NCI-H128 (cell line): Measurements from ENCODE around the gene RPTOR.
"Not testable (repeated sequence)": the region's sequence is repeated elsewhere in the genome, so short reads cannot be mapped to it uniquely, and the experiment has no call there.

ENCODE experiments used
- DNase-seq: peaks from one replicate; lab custom pipeline; 2025; ENCODE audit not compliant: unreplicated experiment; lab: John Stamatoyannopoulos, UW

Gene RPTOR

DNA sequence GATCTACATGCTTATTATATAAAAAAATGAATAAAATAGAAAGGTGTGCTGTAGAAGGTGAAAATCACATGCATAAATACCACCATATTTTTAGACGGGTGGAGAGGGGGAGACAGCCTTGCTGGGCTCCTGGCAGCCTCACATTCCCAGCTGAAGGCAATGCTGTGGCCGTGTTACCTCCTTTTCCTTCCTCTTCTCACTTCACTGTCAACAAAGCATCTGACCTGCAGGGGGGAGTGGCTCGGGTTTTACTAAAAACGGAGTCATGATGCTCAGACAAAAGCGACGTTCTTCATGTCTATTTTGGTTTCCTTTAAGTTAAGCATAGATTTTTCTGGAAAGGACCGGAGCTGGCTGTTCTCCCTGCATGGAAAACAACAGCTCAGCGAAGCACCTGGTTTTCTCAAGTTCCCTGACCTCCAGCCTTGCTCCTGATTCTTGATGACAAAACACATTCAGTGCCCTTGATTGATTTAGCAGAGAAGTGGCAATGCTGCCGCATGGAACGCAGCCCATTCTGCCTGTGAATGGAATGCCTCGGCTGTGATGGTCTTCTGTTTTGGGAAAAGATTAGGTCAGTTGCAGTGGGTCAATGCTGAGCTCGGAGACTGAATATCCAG lies 5.5 kb upstream of the RPTOR start:
- DNase-seq, result no peak

DNA sequence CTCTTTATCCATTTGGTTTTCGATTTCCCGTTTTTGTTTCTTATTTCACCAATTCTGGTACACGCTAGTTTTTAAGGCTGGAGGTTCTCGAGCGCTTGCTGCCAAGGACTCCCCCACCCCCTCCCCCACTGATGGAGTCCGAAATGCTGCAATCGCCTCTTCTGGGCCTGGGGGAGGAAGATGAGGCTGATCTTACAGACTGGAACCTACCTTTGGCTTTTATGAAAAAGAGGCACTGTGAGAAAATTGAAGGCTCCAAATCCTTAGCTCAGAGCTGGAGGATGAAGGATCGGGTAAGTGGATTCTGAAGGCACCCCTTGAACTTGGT lies 825 bp downstream of the RPTOR start:
- DNase-seq, result no peak

DNA sequence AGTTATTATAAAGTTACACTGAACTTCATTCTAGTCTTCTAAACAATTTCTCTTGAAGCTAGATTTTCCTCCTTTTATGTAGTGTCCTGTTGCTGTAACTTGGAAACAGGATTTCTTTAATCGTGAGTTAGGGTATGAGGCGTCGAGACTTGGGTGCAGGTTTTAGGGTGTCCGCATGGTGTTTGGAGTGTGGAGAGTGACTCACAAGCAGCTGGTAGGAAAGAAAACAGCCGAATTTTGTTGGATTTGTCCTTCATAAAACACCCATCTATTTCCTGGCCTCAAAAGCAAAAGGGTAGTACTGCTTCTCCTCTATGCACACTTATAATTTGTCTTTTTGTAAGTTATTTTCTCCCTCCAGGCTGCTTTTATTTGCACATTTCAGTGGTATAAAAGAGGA lies 1.6 kb downstream of the RPTOR start:
- no peak for DNase-seq

DNA sequence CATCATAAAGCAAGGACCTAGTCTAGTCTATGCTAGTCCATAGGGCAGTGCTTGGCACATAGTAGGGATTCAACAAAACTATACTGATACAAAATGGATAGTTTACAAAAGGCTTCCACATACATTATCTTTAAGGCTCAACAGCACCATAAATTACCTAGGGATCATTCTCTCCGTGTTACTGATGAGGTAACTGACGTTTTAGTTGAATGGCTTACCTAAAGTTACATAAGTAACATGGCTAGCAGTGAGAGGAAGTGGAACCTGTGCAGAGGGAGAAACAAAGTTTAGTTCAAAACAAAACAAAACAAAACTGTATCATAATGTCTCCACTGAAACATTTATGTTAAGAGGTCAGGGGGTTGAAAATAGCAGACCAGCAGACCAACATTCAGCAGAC lies 7.9 kb downstream of the RPTOR start:
- no peak for DNase-seq

DNA sequence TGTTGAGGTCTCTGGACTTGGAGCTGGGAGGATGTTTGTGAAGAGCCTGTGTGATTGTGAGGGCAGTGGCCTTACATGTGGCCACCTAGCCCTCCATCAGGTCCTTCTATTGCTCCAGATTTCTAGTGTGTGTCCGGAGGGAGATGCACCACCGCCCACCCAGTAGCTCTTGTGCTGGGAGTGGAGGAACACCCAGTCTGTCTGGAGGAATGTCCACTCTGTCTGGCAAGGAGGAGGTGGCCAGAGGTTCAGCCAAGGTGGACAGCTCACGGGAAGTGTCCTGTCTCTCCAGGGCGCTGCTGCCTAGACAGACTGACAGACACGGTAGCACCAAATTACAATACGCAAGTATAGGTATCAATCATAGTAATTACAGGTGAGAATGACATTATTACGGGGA lies 10.6 kb downstream of the RPTOR start:
- no peak for DNase-seq

DNA sequence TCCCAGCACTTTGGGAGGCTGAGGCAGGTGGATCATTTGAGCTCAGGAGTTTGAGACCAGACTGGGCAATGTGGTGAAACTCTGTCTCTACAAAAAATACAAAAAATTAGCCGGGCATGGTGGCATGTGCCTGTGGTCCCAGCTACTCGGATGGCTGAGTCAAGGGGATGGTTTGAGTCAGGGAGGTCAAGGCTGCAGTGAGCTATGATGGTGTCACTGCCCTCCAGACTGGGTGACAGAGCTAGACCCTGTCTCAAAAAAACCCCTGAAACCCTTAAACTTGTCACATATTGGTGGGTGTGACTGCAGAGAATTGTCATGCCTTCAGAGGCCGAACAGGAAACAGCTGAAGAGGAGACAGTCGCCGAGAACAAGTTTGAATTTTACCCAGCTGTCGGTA lies 13.4 kb downstream of the RPTOR start:
- DNase-seq, result no peak

DNA sequence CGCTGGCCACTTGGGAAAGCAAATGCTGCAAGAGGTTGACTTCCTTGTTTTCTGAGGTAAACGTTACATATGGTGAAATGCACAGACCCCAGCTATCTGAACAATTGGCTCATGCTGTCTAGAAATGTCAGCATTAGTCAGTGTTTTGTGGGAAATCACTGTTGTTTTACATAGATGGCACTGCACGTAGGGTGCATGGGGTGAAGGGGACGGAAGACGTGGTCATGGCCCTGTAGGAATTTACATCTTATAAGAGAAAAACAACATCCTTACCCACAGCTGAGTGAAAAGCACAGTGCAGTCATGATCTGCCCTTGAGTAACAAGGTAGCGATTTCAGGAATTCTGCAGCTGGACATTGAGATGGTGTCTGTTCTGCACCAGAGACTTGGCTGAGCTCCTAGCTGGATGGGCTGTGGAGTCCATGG lies 15.2 kb downstream of the RPTOR start:
- no peak for DNase-seq

DNA sequence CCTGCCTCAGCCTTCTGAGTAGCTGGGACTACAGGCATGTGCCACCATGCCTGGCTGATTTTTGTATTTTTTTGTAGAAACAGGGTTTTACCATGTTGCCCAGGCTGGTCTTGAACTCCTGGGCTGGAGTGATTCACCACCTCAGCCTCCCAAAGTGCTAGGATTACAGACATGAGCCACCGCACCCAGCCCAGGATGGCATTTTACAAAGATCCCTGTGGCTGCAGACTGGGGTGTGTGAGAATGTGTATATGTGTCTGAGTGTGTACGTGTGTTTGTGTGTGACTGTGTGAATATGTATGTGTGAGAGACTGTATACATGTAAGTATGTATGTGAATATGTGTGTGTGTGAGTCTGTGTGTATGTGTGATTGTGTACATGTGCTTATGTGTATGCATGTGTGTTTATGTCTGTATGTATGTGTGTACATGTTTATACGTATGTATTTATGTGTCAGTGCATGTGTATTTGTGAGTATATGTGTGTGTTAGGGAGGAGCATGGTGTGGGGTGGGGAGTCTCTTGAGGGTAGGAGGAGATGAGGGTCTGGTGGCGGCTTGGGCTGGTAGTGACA lies 17.0 kb downstream of the RPTOR start:
- DNase-seq, result no peak

DNA sequence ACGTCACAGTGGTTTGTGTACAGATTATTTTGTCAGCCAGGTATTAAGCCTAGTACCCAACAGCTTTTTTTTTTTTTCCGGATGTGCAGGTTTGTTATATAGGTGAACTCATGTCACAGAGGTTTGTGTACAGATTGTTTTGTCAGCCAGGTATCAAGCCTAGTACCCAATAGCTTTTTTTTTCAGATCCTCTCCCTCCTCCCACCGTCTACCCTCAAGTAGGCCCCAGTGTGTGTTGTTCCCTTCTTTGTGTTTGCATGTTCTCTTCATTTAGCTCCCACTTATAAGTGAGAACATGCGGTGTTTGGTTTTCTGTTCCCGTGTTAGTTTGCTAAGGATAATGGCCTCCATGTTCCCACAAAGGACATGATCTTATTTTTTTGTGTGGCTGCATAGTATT lies 19.9 kb downstream of the RPTOR start:
- DNase-seq, result no peak

DNA sequence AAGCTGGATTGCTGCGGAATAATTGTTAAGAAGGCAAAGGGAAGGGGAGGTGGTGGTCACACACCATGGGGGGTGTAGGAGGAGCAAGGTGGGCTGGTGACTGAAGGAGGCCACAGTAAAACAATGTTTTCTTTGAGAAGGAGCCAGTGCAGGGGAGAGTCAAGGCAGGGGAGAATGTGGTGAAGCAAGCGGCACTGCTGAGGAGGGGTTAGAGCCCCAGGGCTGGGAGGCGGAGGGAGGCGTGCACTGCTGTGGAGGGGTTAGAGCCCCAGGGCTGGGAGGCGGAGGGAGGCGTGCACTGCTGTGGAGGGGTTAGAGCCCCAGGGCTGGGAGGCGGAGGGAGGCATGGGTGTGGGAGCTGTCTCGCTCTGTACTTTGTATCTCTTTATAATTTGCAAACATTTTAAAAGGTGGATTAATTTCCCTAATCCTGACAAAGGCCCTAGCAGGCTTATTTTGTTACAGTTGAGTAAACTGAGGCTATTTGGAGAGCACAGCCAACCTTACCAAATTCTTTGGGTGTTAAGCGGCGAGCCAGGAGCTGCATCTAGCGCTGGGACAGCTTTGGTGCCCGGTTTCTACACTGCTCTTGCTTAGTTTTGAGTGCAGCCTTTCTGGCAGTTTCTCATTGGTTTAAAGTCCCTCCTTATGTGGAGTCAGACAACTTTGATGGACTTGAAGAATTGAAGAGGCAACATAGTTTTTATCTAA lies 20.9 kb downstream of the RPTOR start:
- DNase-seq, result no peak

DNA sequence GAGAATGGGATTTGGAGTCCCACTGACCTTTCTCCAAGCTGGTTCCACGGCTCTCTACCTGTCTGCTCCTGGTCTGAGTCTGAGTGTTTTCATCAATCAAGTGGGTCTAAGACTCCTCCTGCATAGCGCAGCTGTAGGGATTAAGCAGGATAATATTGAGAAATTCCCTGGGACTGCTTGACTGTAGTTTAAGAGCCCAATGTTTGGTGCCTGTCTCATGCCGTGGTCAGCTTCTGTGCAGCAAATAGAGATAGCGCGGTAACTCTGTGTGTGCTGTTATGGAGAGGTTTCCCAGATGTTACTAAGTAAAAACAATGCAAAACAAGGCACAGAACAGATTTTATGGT lies 21.4 kb downstream of the RPTOR start:
- DNase-seq, result no peak

DNA sequence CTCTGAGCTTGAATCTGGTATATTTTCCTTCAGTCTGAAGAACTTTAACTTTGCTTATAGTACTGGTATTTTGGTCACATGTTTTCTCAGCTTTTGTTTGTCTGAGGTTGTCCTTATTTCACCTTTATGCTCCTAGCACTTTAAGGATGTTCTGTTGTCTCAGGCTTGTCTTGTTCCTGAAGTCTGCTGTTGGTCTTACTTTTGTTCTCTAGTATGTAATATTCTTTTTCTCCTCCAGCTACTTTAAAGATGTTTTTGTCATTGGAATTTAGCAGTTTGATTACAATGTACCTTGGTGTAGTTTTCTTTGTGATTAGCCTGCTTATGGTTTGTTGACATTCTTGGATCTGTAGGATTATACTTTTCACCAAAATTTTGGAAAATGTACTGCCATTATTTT lies 23.6 kb downstream of the RPTOR start:
- DNase-seq, result no peak

DNA sequence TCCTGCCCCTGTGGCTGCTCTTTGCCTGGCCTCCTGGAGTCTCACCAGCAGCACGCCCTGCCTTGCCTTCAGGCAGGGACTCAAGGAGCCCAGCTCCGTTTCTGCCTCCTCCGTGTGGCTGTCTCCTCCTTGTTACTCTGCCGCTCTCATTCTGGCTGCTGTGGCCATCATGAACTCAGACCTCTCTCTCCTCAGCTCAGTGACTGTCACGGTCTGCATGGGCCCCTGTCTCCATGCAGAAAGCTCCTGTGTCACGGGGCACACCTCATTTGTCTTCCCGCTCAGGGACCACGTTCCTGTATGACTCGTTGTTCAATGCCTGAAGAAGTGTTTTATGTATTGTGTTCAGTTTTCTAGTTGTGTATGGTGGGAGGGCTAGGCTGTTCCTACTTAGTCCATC lies 25.3 kb downstream of the RPTOR start:
- no peak for DNase-seq

DNA sequence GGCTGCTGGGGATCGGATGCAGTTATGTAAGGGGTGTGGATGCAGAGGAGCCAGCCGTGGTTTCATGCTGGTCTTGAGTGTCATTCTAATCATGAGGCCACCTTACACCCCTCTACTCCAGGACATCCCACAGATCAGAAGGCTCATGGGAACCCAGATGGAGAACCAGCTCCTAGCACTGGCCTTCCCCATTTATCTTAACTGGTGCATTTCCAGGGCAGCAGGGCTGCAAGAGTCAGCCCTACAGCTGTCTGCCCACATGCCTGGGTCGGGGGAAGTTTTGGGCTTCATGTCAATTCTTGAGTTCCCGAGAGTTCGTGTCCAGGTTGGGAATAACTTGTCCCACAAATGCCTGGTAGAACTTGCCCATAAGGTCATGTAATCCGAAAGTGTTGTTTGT lies 29.1 kb downstream of the RPTOR start:
- DNase-seq, result no peak

DNA sequence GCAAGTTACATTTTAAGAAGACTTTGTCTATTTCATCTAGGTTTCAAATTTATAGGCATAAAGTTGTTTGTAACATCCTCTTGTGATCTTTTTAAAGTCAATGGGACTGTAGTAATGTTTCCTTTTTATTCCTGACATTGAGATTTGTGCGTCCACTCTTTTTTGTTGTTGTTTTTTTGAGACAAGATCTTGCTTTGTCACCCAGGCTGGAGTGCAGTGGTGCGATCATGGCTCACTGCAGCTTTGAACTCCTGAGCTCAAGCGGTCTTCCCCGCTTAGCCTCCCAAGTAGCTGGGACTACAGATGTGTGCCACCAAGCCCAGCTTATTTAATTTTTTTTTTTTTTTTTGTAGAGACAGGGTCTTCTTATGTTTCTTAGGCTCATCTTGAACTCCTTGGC lies 29.9 kb downstream of the RPTOR start:
- no peak for DNase-seq

DNA sequence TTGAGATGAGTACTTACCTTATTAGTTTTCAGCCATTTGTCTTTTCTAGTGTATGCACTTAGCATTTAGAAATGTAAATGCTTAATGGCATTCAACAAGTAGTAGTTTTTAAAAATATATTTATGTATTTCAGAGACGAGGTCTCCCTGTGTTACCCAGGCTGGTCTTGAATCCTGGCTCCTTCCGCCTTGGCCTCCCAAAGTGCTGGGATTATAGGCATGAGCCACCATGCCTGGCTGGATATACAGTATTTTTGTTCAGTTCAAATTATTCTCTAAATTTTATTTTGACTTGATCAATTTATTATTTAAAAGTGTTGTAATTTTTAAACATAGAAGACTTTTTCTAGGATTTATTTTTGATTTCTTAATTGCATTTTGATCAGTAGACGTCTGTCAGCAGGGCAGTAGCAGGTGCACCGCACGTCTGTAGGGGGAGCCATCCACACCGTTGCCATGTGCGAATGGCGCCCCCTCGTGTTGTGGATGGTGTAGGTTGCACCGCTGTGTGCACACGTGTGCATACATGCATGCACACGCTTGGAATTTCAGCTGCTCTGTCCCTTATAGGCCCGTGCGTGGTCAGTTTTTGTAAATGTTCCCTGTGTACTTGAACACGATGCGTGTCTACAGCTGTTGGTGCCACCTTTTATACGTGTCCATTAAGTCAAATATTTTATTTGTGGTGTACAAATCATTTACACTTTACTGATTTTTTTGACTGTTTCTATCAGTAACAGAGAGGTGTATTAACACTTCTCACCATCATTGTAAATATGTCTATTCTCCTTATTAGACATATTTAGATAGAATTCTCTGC lies 30.6 kb downstream of the RPTOR start:
- DNase-seq, result peak; percentile 47

DNA sequence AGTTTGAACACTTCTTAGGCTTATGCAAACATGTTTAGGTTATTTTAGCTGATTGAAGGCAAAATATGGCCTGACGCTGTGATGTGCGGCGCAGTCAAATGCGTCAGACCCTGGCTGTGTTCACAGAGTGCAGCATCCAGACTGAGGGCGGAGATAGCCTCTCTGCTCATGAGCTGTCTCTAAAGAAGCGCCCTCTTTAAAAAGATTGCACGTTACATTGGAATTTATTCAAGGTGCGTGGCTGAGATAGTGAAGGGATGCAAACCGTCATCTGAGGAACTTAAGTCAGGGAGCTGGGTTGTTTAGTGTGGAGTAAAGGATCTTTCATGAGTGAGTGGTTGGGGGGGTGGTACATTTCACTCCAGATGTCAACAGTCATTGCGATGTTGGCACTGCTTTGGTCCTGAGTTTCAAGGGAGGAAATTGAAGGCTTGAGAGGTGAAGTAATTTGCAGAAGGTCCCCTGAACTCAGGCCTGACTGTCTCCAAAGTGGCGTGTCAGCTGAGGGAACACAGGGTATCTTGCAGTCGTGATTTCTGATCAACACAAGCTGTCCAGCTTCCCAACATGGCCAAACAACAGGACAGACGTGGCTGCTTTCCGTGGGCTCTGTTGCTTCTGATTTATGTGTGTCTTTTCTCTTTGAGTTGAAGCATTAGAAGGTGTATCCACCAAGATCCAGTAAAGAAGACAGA lies 33.4 kb downstream of the RPTOR start:
- no peak for DNase-seq

DNA sequence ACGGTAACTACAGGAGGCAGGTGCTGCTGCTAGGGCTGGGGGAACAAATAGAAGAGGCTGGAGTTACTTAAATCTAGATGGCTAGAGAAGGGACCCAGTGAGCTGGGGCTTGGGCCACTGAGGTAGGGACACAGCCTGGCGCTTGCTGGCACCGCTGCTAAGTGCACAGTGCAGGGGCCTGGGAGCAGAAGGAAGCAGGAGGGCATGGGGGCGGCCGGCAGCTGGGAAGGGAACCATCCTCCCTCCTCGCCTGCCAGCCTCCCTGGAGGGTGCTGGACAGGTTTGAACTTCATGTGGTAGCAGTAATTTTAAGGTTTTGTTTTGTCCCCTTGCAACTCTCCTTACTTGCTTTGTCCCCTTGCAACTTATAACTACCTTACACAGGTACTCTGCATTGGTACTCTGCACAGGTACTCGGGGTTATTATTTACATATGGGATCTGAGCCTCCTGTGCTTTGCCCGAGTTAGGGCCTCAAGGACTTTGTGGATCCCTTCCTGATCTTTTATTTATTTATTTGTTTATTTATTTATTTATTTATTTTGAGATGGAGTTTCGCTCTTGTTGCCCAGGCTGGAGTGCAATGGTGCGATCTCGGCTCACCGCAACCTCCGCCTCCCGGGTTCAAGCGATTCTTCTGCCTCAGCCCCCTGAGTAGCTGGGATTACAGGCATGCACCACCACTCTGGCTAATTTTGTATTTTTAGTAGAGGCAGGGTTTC lies 34.2 kb downstream of the RPTOR start:
- not testable (repeated sequence) for DNase-seq

DNA sequence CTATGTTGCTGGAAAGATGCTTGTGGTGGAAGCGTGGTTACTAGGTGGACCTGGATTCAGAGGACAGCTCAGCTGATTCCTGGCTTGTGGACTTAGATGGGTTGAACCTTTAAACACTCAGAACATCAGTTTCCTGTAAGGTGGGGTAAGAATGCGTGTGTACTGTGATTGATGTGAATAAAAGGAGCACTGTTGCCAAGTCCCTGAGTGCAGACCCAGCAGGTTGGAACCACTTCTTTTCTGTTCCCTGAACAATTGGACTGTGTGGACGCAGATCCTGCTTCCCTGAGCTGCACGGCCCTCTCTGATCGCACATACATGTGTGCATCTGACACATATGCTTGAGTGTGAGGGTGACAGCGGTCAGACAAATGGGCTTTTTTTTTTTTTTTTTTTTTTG lies 37.5 kb downstream of the RPTOR start:
- DNase-seq, result no peak

DNA sequence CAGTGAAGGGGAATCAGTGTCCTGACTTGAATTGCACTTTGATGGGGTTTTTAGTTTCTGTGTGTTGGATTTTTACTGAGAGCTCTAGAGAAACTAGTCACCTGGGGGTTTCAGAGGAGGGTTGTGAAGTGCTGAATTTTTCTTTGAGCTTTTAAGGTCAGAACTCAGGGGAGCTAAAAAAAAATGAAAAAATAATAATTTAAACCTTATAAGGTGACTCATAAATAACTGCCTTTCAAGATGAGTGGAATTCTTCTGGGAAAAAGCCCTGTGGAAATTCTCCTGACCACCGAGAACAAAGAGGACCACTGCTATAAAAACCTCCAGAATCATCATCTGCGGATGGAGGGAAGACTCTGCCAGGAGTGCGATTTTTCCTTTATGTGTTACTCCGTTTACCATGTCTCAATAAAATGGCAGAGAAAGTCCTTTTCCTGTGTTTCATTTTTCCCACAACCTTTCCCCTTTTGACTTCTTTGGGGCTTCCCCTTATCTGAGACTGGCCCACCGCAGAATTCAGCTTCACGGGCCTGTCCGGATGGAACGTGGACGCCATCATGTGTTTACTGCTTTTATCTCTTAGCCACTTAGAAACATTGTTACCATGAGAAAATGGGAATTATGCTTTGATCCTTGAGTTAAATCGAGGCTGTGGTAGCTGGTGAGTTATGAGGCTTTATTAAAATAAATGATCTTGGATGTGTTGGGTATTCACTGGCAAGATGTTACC lies 39.7 kb downstream of the RPTOR start:
- no peak for DNase-seq
